ENCODE measurements around the gene SPRED3. TPM values are rescaled to one million over a fixed set of nuclear protein-coding genes. Genes with fewer than 3 reads are reported as not detected.

Gene SPRED3
- total RNA-seq, 1 experiment from 2014 or later, result 7.2 TPM

- TF ChIP-seq, protein P1, sequence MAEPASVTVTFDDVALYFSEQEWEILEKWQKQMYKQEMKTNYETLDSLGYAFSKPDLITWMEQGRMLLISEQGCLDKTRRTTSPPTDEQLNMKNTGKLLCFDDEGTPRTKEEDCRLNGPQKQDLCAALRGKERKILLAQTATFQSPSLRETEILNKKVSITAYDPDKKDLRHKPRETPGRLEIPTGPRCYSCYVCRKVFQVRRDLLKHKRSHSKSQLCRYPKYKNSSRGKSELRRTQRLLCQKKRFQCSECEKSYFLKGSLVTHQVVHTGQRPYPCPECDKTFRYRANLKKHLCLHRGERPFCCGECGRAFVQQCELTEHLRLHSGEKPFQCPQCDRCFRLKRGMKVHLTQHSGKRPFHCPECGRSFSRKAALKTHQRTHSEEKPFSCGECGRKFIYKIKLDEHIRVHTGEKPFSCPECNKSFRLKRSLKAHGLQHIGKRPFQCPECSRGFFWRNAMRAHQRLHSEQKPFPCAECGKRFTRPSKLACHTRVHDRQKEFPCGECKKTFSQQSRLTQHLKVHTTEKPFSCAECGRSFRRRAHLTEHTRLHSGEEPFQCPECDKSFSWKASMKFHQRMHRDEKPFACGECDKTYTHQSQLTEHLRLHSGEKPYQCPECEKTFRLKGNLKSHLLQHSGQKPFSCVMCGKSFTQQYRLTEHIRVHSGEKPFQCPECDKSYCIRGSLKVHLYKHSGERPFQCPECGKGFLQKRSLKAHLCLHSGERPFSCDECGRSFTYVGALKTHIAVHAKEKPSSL (CRISPR knock-in tag; conservative IDR thresholded peaks at IDR 0.05), result no peak
- peak; percentile 32; the same call in 1 of the 2 replicates for TF ChIP-seq ZBTB21 (CRISPR knock-in tag; IDR thresholded peaks at IDR 0.05; ENCODE audit: borderline replicate concordance)
- TF ChIP-seq MXD4 (CRISPR knock-in tag; IDR thresholded peaks at IDR 0.05; ENCODE audit: borderline replicate concordance), result no peak
- peak; percentile 92 for TF ChIP-seq FOXP1 (CRISPR knock-in tag; IDR thresholded peaks at IDR 0.05; ENCODE audit: borderline replicate concordance)
- no peak; the same call in 1 of the 2 replicates for TF ChIP-seq TEAD1 (CRISPR knock-in tag; IDR thresholded peaks at IDR 0.05)
- TF ChIP-seq, protein P2, sequence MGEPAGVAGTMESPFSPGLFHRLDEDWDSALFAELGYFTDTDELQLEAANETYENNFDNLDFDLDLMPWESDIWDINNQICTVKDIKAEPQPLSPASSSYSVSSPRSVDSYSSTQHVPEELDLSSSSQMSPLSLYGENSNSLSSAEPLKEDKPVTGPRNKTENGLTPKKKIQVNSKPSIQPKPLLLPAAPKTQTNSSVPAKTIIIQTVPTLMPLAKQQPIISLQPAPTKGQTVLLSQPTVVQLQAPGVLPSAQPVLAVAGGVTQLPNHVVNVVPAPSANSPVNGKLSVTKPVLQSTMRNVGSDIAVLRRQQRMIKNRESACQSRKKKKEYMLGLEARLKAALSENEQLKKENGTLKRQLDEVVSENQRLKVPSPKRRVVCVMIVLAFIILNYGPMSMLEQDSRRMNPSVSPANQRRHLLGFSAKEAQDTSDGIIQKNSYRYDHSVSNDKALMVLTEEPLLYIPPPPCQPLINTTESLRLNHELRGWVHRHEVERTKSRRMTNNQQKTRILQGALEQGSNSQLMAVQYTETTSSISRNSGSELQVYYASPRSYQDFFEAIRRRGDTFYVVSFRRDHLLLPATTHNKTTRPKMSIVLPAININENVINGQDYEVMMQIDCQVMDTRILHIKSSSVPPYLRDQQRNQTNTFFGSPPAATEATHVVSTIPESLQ (CRISPR knock-in tag; IDR thresholded peaks at IDR 0.05), result no peak
- TF ChIP-seq ELF4 (CRISPR knock-in tag; IDR thresholded peaks at IDR 0.05; ENCODE audit: low read depth), result 0 out of 2 replicates have a peak, but pooled peaks have one; percentile 19
- peak; percentile 59; the same call in 1 of the 2 replicates for TF ChIP-seq ETV6 (CRISPR knock-in tag; IDR thresholded peaks at IDR 0.05)
- TF ChIP-seq, protein P3, sequence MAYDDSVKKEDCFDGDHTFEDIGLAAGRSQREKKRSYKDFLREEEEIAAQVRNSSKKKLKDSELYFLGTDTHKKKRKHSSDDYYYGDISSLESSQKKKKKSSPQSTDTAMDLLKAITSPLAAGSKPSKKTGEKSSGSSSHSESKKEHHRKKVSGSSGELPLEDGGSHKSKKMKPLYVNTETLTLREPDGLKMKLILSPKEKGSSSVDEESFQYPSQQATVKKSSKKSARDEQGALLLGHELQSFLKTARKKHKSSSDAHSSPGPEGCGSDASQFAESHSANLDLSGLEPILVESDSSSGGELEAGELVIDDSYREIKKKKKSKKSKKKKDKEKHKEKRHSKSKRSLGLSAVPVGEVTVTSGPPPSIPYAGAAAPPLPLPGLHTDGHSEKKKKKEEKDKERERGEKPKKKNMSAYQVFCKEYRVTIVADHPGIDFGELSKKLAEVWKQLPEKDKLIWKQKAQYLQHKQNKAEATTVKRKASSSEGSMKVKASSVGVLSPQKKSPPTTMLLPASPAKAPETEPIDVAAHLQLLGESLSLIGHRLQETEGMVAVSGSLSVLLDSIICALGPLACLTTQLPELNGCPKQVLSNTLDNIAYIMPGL (CRISPR knock-in tag; IDR thresholded peaks at IDR 0.05), result peak; percentile 99
- TF ChIP-seq JAZF1 (CRISPR knock-in tag; IDR thresholded peaks at IDR 0.05), result no peak
- TF ChIP-seq CTCF (IDR thresholded peaks at IDR 0.05), result peak; percentile 98
- TF ChIP-seq MAX (CRISPR knock-in tag; IDR thresholded peaks at IDR 0.05), result peak; percentile 74
- TF ChIP-seq, protein P4, sequence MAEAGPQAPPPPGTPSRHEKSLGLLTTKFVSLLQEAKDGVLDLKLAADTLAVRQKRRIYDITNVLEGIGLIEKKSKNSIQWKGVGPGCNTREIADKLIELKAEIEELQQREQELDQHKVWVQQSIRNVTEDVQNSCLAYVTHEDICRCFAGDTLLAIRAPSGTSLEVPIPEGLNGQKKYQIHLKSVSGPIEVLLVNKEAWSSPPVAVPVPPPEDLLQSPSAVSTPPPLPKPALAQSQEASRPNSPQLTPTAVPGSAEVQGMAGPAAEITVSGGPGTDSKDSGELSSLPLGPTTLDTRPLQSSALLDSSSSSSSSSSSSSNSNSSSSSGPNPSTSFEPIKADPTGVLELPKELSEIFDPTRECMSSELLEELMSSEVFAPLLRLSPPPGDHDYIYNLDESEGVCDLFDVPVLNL (CRISPR knock-in tag; IDR thresholded peaks at IDR 0.05; ENCODE audit: borderline replicate concordance, low read depth), result 0 out of 2 replicates have a peak, but pooled peaks have one; percentile 61
- TF ChIP-seq CREB1 (CRISPR knock-in tag; IDR thresholded peaks at IDR 0.05), result 0 out of 2 replicates have a peak, but pooled peaks have one; percentile 36
- peak; percentile 65; the same call in 1 of the 2 replicates for TF ChIP-seq TCF7 (CRISPR knock-in tag; IDR thresholded peaks at IDR 0.05; ENCODE audit: low read depth)
- peak; percentile 38; the same call in 1 of the 2 replicates for TF ChIP-seq CREM (CRISPR knock-in tag; IDR thresholded peaks at IDR 0.05)
Observed at GRCh38 chr19:38402967-38403674, 14.6 kb downstream of the SPRED3 start, which contains the start of gene FAM98C (continued).

Data from WTC11 (cell line).